K562 (cell line): Measurements from ENCODE around the gene CERS2. TPM values are rescaled to one million over a fixed set of nuclear protein-coding genes. Genes with fewer than 3 reads are reported as not detected.
A peak's percentile ranks its signal among the peaks of the same experiment; 100 is the strongest.

Source experiments
- ASH1L ChIP-seq: fragments of 450-650 bp; IDR thresholded peaks from 2 replicates; pipeline ENCODE4 v1.6.1; 2018; ENCODE audit warnings: borderline replicate concordance, mild to moderate bottlenecking, low read depth; ENCODE audit not compliant: partially characterized antibody
- BRCA1 ChIP-seq, 2 experiments: fragments of 450-650 bp in 1 of 2; sonication (generic) in 1 of 2; formaldehyde crosslinking in 1 of 2; IDR thresholded peaks; 2 replicates each; pipeline versions ENCODE4 v1.5.0 to v1.6.1; 2017 to 2020; ENCODE audit warnings: mild to moderate bottlenecking in 1 of 2, missing genetic modification reagents in 1 of 2
- CHD1 ChIP-seq: fragments of 200-600 bp; sonication (generic); IDR thresholded peaks from one replicate; pipeline ENCODE4 v1.6.1; 2012; ENCODE audit warnings: mild to moderate bottlenecking, moderate library complexity, low read length, inconsistent platforms
- E2F3 ChIP-seq: fragments of 250-450 bp; sonication (Bioruptor Pico); IDR thresholded peaks from 2 replicates; pipeline ENCODE4 v1.4.0; 2020; ENCODE audit warnings: mild to moderate bottlenecking
- EP300 ChIP-seq: IDR thresholded peaks from 2 replicates; pipeline ENCODE4 v1.6.1; 2012; ENCODE audit warnings: low read length, improper control_type of control experiment
- GABPB1 ChIP-seq: sonication (generic); formaldehyde crosslinking; IDR thresholded peaks from 2 replicates; pipeline ENCODE4 v1.8.0; 2022; ENCODE audit warnings: mild to moderate bottlenecking, missing genetic modification reagents
- HOXB6 ChIP-seq: fragments of 250-450 bp; sonication (Bioruptor Pico); IDR thresholded peaks from 2 replicates; pipeline ENCODE4 v1.5.1; 2022; ENCODE audit warnings: mild to moderate bottlenecking, borderline replicate concordance
- KLF13 ChIP-seq: fragments of 450-650 bp; IDR thresholded peaks from 2 replicates; pipeline ENCODE4 v1.6.1; 2016; ENCODE audit warnings: missing genetic modification characterization, low read depth, mild to moderate bottlenecking, missing compliant biosample characterization, moderate library complexity, borderline replicate concordance
- MAFF ChIP-seq: IDR thresholded peaks from 2 replicates; pipeline ENCODE4 v1.6.1; 2012; ENCODE audit warnings: low read length, improper control_type of control experiment
- RBBP5 ChIP-seq: fragments of 200-600 bp; sonication (generic); IDR thresholded peaks from 2 replicates; pipeline ENCODE4 v1.6.1; 2012; ENCODE audit warnings: borderline replicate concordance, mild to moderate bottlenecking, low read length, control low read depth, inconsistent platforms; ENCODE audit not compliant: insufficient read depth, poor library complexity, severe bottlenecking
- RBFOX2 ChIP-seq: fragments of 200-400 bp; formaldehyde crosslinking; IDR thresholded peaks from 2 replicates; pipeline ENCODE4 v1.6.1; 2017; ENCODE audit warnings: low read depth, mild to moderate bottlenecking, low read length, moderate library complexity
- SAP30 ChIP-seq: fragments of 200-600 bp; sonication (generic); IDR thresholded peaks from 2 replicates; pipeline ENCODE4 v1.6.1; 2012; ENCODE audit warnings: borderline replicate concordance, low read depth, mild to moderate bottlenecking, moderate library complexity, low read length, control low read depth, inconsistent platforms; ENCODE audit not compliant: insufficient read depth, poor library complexity, severe bottlenecking
- SRSF9 ChIP-seq: fragments of 200-400 bp; formaldehyde crosslinking; IDR thresholded peaks from 2 replicates; pipeline ENCODE4 v1.6.1; 2017; ENCODE audit warnings: low read depth, low read length, borderline replicate concordance
- TARDBP ChIP-seq: fragments of 450-650 bp; IDR thresholded peaks from 2 replicates; pipeline ENCODE4 v1.6.1; 2016
- TGIF2 ChIP-seq: sonication (generic); formaldehyde crosslinking; IDR thresholded peaks from 2 replicates; pipeline ENCODE4 v1.8.1; 2022; ENCODE audit warnings: mild to moderate bottlenecking, missing genetic modification reagents, moderate library complexity
- TOE1 ChIP-seq, 2 experiments: fragments of 450-650 bp in 1 of 2; sonication (generic) in 1 of 2; formaldehyde crosslinking in 1 of 2; IDR thresholded peaks; 2 replicates each; pipeline versions ENCODE4 v1.7.1 to v1.8.0; 2016 to 2022; ENCODE audit warnings: borderline replicate concordance in 2 of 2, mild to moderate bottlenecking in 2 of 2, antibody characterized with exemption in 1 of 2, inconsistent platforms in 1 of 2, low read depth in 1 of 2, missing genetic modification reagents in 1 of 2, moderate library complexity in 1 of 2
- ZNF174 ChIP-seq: fragments of 250-450 bp; sonication (Bioruptor Pico); IDR thresholded peaks from 2 replicates; pipeline ENCODE4 v1.4.0; 2020; ENCODE audit warnings: mild to moderate bottlenecking
- polyA plus RNA-seq, 8 experiments: library from polyadenylated mRNA; depleted of rRNA in 4 of 8; stranded (reverse) in 5 of 8; unstranded in 3 of 8; fragments of >200 nt; fragmentation: Nextera tagmentation in 2 of 8; fragmentation: Illumina TruSeq in 1 of 8; extraction: Ambion mirVana in 2 of 8; extraction: Trizol in 1 of 8; gene quantifications; 2 replicates each; pipeline versions ENCODE4 v1.2.1 to v1.2.3, GENCODE V29; 2011 to 2014; ENCODE audit warnings: inconsistent platforms in 1 of 8, missing spikeins in 1 of 8
- total RNA-seq, 7 experiments: library from RNA; depleted of rRNA in 6 of 7; stranded (reverse); fragments of >200 nt in 6 of 7; fragmentation: Illumina TruSeq in 2 of 7; extraction: Trizol in 2 of 7; gene quantifications; 2 replicates each; pipeline versions ENCODE4 v1.2.1 to v1.2.3, GENCODE V29; 2011 to 2021; ENCODE audit warnings: low replicate concordance in 1 of 7
- TF ChIP-seq, protein P1 (sequence below): fragments of 250-450 bp; sonication (Bioruptor Pico); IDR thresholded peaks from 2 replicates; pipeline ENCODE4 v1.8.0; 2022; ENCODE audit warnings: inconsistent platforms
- TF ChIP-seq, protein P2 (sequence below): fragments of 450-650 bp; IDR thresholded peaks from 2 replicates; pipeline ENCODE4 v1.6.1; 2016
- TF ChIP-seq, protein P3 (sequence below), 3 experiments: IDR thresholded peaks in 2 of 3; conservative IDR thresholded peaks in 1 of 3; 2 replicates each; pipeline ENCODE4 v1.5.1; 2011 to 2012; ENCODE audit warnings: low read length in 3 of 3, mild to moderate bottlenecking in 3 of 3, control low read depth in 2 of 3, improper control_type of control experiment in 1 of 3, inconsistent platforms in 1 of 3, low read depth in 1 of 3, mixed read lengths in 1 of 3, moderate library complexity in 1 of 3; ENCODE audit not compliant: insufficient read depth in 2 of 3
- TF ChIP-seq, protein P4 (sequence below): fragments of 250-450 bp; sonication (Bioruptor Pico); IDR thresholded peaks from 2 replicates; pipeline ENCODE4 v1.5.0; 2020; ENCODE audit warnings: mild to moderate bottlenecking, borderline replicate concordance

The CERS2 gene
- total and polyA plus RNA-seq, 9 of the 15 experiments (the other 6 are each of a cell fraction or from before 2014, with no cell fraction given): 23.4 to 295 (median 132) TPM

DNA sequence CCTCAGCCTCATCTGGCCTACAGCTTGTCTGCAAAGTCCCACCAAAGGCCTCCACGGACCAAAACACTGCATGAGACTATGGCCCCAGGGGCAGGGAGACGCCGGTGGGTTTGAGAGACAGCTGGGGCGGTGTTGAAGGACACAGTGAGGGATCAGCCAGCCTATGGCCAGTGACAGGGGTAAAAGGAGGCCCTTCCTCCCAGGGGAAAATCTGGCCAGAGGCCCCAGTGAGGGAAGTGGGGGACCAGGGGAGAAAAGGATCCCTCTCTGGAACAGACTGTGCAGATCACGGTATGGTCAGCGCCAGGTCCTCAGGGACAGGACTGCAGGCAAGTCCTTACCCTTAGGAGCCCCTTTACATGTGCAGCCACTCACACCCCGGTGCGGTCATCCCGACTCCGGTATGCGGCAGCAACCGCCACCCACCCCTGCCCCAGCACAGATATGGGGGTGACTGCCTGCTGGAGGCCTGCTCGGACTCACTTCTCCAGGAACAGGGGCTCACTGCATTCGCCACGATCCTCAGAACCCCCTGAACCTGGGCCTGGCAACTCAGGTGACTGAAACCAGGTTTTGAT, 1.3 kb downstream of the CERS2 start (continued):
- no peak for TF ChIP-seq ZNF174
- TF ChIP-seq TARDBP: no peak
- TF ChIP-seq E2F3 (CRISPR knock-in tag): no peak
- TF ChIP-seq RBFOX2: peak; percentile 67
- TF ChIP-seq EP300: no peak
- TF ChIP-seq MAFF: no peak
- TF ChIP-seq, protein P1, sequence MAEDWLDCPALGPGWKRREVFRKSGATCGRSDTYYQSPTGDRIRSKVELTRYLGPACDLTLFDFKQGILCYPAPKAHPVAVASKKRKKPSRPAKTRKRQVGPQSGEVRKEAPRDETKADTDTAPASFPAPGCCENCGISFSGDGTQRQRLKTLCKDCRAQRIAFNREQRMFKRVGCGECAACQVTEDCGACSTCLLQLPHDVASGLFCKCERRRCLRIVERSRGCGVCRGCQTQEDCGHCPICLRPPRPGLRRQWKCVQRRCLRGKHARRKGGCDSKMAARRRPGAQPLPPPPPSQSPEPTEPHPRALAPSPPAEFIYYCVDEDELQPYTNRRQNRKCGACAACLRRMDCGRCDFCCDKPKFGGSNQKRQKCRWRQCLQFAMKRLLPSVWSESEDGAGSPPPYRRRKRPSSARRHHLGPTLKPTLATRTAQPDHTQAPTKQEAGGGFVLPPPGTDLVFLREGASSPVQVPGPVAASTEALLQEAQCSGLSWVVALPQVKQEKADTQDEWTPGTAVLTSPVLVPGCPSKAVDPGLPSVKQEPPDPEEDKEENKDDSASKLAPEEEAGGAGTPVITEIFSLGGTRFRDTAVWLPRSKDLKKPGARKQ (CRISPR knock-in tag): no peak
- no peak for TF ChIP-seq ASH1L
- TF ChIP-seq KLF13 (tag): no peak
- no peak for TF ChIP-seq HOXB6 (CRISPR knock-in tag)
- peak; percentile 10 for TF ChIP-seq RBBP5
- TF ChIP-seq, protein P2, sequence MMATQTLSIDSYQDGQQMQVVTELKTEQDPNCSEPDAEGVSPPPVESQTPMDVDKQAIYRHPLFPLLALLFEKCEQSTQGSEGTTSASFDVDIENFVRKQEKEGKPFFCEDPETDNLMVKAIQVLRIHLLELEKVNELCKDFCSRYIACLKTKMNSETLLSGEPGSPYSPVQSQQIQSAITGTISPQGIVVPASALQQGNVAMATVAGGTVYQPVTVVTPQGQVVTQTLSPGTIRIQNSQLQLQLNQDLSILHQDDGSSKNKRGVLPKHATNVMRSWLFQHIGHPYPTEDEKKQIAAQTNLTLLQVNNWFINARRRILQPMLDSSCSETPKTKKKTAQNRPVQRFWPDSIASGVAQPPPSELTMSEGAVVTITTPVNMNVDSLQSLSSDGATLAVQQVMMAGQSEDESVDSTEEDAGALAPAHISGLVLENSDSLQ: peak; percentile 55
- TF ChIP-seq BRCA1 (IDR thresholded peaks at IDR 0.05): no peak
- TF ChIP-seq BRCA1 (CRISPR knock-in tag; IDR thresholded peaks at IDR 0.05): no peak
- TF ChIP-seq TOE1 (IDR thresholded peaks at IDR 0.05; ENCODE audit: borderline replicate concordance): no peak
- 0 out of 2 replicates have a peak, but pooled peaks have one; percentile 16 for TF ChIP-seq TOE1 (CRISPR knock-in tag; IDR thresholded peaks at IDR 0.05; ENCODE audit: borderline replicate concordance, low read depth)
- peak; percentile 69 for TF ChIP-seq CHD1
- TF ChIP-seq SAP30: peak; percentile 14
- TF ChIP-seq, protein P3, sequence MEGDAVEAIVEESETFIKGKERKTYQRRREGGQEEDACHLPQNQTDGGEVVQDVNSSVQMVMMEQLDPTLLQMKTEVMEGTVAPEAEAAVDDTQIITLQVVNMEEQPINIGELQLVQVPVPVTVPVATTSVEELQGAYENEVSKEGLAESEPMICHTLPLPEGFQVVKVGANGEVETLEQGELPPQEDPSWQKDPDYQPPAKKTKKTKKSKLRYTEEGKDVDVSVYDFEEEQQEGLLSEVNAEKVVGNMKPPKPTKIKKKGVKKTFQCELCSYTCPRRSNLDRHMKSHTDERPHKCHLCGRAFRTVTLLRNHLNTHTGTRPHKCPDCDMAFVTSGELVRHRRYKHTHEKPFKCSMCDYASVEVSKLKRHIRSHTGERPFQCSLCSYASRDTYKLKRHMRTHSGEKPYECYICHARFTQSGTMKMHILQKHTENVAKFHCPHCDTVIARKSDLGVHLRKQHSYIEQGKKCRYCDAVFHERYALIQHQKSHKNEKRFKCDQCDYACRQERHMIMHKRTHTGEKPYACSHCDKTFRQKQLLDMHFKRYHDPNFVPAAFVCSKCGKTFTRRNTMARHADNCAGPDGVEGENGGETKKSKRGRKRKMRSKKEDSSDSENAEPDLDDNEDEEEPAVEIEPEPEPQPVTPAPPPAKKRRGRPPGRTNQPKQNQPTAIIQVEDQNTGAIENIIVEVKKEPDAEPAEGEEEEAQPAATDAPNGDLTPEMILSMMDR (IDR thresholded peaks at IDR 0.05 in 2 of 3, conservative IDR thresholded peaks at IDR 0.05 in 1 of 3; ENCODE audit: insufficient read depth in 2 of 3, low read depth in 1 of 3, low read length in 3 of 3): no peak
- TF ChIP-seq TGIF2: no peak
- no peak for TF ChIP-seq SRSF9
- TF ChIP-seq, protein P4, sequence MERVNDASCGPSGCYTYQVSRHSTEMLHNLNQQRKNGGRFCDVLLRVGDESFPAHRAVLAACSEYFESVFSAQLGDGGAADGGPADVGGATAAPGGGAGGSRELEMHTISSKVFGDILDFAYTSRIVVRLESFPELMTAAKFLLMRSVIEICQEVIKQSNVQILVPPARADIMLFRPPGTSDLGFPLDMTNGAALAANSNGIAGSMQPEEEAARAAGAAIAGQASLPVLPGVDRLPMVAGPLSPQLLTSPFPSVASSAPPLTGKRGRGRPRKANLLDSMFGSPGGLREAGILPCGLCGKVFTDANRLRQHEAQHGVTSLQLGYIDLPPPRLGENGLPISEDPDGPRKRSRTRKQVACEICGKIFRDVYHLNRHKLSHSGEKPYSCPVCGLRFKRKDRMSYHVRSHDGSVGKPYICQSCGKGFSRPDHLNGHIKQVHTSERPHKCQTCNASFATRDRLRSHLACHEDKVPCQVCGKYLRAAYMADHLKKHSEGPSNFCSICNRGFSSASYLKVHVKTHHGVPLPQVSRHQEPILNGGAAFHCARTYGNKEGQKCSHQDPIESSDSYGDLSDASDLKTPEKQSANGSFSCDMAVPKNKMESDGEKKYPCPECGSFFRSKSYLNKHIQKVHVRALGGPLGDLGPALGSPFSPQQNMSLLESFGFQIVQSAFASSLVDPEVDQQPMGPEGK: no peak
- no peak for TF ChIP-seq GABPB1
